Measurements from ENCODE around the gene NDUFB8.
"Not testable (repeated sequence)": the region's sequence is repeated elsewhere in the genome, so short reads cannot be mapped to it uniquely, and the experiment has no call there.

The NDUFB8 gene

DNA sequence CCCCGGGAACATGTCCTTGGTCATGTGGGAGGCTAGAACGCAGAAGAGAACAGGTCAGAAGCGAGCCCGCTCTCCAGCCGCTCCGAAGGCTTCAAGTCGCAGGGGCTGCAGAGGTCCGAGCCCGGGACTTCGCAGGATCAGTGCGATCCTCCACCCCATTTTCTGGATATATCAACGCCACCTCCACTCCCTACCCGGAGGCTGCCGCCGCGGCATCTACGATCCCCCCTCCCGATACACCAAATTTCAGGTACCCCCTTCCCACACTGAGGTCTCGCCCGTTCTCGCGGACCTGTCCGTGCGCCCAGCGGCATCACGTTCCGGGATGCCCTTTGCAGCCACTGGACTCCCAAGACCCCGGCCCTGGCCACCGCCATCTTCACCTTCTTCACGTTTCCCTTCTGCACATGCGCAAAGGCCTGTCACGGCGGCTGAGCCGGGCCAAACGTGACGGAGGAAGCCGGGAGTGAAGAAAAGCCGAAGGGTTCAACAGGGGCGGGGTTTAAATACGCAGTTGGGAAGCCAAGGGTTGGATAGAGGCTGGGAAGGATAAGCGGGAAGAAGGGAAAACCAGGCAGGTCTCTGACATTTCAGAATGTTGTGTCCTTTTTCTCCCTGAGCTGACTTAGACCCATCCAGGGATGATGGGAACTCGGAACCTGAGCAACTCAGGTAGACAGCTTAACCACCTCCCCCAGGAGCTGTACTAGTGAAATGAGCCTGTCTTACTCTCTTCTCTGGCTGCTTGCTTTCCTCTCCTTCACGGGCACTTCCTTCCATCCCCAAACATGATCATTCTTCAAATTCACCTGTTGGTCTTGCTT is at the start of gene NDUFB8:
TSS of gene NDUFB8 (minus strand) at position 397 of the 824 bp plus-strand sequence. CDS start at position 377, 20 bp downstream.
- DNase-seq (ENCODE audit: low spot score) = peak; percentile 87

DNA sequence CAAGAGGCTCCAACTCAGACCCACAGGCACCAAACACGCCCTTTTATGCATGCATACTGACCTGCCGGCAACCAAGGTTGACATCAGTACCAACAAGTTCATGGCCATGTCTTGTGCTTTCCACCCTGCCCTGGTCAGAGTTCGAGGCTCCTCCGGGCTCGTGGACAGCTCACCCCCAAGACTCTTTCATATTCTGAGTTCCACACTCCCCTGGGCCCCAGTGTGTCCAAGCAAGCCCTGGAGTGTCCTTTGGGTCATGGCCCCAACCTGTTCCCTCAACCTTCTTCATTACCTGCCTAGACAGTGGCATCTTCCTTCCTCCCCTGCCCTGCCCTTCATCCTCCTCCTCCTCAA is 46.6 kb upstream of the NDUFB8 start:
- DNase-seq (ENCODE audit: low spot score) = no peak

DNA sequence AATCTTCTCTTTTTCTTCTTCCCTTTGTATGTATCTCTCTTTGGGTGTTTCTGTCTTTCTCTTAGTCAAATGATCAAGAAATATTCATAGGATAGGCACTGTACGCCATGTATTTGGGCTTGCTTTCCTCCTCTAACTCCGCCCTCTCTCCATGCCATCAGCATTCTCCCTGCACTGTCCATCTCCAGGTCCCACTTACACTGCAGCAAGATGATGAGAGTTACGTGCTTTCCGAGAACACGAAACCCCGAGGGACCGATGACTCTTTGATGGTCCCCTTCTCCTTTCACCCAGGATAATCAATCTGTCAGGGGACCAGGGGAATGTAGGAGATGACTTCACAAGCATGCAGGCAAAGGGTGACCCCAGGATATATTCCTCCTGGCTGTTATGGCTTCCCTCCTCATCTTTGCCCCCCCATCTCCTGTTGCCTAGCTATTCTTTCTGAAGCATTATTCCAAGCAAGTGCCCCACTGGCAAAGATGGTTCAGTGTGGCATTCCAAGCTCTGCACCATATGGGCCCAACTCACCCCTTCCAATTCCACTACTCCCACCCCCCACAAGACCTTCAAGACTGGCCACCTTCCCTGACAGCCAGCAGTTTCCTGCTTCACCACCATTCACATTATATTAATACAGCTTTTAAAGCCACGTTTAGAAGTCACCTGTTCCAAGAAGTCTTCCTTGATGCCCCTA is 46.1 kb upstream of the NDUFB8 start:
- DNase-seq (ENCODE audit: low spot score) = no peak

DNA sequence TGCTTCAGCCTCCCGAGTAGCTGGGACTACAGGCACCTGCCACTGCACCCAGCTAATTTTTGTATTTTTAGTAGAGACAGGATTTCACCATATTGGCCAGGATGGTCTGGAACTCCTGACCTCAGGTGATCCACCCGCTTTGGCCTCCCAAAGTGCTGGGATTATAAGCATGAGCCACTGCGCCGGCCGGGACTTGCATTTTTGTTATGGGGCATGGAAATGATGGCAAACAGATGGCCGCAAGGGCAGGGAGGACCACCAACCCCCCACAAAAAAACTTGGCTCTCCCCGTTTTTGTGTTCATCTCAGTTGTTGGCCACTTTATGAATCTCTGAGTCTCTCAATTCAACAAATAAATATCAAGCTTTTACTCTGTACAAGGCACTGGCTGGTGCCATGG is 45.5 kb upstream of the NDUFB8 start:
- not testable (repeated sequence) for DNase-seq (ENCODE audit: low spot score)

DNA sequence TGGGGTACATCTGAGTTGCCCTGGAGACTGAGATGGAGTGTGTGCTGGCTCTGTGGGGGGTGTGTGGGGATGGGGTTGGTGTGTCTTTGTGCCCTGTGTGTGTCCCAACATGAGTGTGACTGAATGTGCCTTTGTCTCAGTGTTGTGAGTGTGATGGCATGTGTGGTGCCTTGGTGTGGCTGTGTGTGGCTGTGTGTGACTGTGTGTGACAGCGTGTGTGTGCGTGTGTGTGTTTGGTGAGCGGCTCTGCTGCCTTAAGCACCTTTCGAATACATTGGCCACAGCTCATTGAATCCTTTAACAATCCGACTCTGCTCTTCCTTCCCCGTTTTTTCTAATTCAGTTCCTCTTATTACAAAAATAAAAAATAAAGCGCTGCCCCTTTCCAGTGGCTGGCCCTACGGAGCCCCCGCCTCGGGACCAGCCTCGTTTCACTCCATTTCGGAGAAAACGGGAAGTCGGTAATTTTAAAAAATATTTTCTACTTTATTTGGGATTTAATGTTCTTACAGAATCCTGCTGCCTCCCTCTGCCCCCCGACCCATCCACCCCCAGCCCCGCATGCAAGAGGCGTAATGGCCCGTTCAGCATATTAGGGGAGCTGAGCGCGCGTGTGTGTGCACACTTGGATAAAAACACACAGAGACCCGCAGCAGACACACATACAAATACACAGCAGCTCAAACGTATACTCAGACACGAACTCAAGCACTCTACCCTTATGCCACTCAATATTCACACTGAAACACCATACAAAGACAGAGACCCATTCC is 41.6 kb upstream of the NDUFB8 start:
- DNase-seq (ENCODE audit: low spot score) = no peak

DNA sequence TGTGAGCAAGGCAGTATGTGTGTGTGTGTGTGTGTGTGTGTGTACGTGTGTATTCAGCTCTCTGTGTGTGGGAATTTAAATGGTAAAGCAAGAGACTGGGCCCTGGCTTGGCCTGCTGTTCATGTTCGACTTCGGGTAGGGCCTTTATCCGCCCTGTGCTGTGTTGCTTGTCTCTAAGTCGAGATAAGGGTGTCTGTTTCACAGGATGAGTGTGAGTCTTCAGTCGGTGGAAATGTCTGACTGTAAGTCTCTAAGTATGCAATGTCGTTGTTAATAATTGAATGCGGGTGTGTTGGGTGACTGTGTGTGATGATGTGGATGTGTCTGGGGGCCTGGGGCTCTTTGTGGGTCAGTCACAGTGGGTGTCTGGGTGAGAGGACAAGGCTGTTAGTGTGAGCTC is 40.8 kb upstream of the NDUFB8 start:
- no peak for DNase-seq (ENCODE audit: low spot score)

DNA sequence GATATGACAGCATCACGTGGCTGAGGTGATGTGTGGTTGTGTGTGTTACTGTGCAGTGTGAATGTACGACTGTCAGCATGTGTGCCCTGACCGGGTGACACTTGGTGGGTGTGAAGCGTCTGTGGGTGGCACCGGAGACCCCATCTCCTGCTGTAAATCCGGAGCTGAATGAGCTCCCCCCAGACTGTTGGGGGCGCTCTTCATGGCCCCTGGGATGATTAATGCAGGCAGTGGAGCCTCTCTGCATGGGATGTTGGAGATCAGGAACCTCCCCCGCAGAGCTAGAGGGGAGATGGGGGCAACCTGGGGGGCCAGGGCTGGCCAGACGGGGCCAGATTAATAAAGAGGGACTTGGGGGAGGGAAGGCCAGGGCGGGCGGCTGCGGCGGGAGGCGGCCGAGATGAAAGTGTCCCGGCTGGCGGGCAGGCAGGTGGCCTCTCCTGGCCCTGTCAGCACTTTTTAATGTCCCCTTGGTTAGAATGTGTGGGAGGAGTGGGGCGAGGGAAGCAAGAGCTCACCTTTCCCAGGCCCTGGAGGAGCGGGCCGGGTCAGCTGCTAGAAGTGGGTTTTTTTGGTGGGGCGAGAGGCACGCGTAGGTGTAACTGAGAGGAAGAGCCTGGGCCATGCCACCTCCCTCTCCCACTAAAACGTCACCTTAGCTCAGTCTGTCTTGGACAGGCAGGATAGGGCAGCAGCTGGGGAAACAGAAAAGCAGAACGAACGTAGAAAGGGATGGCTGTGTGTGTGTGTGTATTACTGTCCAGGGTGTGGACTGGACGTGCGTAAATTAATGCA is 40.2 kb upstream of the NDUFB8 start:
- DNase-seq (ENCODE audit: low spot score) = no peak

DNA sequence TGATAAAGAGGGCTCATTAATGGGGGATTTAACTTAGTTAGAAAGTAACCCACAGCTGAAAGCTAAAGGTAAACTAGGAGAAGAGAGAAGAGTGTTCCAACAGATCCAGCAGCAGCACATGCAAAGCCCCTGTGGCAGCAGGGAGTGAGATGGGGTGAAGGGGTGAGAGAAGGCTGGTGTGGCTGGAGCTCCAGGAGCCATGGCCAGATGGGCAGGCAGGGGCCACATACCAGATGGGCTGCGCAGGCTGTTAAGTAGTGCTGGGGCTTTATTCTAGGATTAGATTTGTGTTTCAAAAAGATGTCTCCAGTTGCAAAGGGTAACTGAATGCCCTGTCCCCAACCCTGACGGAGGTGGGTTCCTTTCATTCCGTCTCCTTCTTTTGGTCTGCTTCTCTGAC is 39.2 kb upstream of the NDUFB8 start:
- no peak for DNase-seq (ENCODE audit: low spot score)

DNA sequence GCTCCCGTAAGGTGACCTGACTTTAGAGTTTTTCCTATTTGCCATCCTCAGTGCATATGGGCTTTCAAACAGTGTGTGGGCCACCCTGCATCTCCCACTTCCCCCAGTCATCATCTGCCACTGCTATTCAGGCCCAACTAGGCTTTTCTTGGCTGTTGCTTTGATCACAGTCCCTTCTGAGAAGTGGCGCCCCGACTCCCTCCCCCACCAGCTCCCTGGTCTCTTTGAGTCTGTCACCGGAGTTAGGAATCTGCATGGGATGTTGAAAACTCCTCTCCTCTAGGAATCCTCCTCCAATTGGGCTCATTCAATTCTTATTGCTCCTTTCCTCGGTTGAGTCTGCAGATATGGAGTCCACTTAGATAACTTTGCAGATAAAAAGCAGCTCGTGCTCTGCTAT is 38.2 kb upstream of the NDUFB8 start:
- DNase-seq (ENCODE audit: low spot score) = no peak

DNA sequence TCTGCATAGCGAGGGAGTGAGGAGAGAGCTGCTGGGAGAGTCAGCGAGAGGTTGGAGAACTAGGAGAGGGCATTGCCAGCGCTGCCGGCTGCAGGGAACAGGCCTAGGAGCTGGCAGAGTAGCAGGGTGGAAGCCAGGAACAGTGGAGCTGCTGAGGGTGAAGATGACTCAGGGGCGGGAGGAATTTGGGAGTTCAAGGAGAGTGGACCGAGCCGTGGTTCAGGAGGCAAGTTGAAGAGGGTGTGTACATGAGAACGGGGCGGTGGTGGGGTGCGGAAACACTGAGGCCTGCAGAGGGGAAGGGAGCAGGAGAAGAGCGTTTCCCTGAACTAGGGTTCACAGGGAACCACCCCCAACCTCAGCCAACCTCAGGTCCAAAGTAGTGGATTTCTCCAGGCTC is 37.6 kb upstream of the NDUFB8 start:
- no peak for DNase-seq (ENCODE audit: low spot score)

DNA sequence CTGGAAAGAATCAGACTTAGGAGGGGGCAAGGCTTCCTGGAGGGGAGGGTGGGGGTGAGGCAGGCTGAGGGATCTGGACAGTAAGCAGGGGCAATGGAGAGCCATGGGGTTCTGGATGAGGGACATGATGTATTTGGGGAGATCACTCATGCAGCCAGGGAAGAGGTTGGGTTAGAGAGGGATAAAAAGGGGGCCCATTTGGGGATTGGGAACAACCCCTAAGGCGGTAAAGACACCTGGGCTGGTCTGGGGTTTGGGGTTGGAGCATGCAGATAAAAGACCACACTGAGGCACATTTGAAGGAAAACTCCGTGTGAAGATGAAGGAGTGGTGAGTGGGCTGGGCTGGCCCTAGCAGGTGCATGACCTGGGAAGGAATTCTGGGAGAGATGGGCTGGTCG is 36.9 kb upstream of the NDUFB8 start:
- DNase-seq (ENCODE audit: low spot score) = no peak

DNA sequence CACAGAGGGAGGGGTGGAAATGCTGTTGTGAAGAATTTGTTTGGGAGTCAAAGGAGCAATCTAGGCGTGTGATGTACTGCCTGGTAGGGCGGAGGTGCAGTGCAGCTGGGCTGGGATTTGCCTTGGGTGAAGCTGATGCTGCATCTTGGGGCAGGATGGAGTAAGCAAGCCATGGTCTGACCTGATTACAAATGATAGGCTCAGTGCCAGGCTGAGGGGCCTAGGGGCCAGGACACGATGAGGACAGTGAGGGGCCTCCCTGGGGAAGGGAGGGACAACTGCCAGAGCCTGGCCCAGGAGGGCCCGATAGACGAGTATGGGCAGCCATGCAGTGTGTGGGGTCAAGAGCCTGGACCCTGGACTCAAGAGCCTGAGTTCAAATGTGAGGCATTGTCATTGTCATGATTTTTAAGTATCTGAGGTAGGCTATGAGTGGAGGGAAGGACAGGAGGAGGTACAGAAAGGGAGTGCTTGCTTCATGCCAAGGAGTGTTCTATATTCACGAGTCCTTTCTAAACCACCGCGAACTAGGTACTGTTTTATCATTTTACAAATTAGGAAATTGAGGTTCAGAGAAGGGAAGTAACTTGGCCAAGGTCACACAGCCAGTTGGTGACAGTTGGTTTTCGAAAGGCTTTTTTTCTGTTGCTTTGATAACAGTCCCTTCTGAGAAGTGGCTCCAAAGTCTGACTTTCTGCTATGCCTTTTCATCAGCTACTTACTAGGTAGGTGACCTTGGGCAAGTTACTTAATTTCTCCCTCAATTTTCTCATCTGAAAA is 35.7 kb upstream of the NDUFB8 start:
- no peak for DNase-seq (ENCODE audit: low spot score)

DNA sequence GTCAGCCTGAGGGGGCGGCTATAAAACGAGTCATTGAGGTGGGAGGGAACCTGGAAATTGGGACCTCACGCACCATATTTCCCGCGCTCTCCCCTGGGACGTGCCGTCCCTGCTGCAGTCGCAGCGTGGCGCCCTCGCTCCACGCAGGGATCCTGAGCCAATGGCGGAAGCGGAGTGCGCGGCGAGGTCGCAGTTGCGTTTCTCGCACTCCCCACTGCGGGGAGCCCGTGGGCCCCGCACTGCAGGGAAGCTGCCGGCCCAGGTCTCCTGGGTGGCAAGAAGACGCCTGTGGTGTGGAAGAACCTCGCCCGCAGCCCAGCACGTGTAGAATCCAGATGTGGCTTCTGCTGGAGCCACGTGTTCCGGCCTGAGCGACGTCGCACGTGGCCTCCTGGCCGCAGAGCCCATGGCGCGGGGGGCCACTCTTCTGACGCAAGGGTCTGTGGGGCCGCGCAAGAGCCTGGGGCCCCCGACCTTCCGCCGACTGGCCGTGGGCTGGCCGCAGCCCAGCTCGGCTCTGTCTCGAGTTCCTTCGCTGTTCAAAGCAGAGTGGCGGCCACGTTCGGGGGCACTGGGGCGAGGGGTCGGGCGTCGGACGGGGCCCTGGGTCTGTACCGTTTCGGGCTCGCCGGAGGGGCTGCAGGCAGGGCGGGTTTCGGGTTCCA is 32.5 kb upstream of the NDUFB8 start:
- peak; percentile 88 for DNase-seq (ENCODE audit: low spot score)

DNA sequence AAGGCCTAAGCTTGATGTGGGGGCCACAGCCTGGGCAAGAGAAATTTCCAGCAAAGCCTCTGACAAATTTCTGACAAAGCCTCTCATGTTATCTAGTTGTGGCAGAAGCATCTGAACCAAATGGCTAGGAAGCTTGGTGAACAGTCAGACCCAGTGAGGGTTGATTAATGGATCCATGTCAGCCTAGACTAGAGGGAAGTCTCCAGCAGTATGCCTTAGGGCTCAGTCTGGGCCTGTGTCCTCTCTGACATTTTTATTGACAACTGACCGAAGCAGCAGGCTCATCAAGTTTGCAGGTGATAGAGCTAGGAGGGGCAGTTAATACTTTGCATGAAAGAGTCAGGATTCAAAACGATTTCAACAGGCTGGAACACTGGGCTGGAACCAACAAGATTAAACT is 31.3 kb upstream of the NDUFB8 start:
- DNase-seq (ENCODE audit: low spot score) = no peak

DNA sequence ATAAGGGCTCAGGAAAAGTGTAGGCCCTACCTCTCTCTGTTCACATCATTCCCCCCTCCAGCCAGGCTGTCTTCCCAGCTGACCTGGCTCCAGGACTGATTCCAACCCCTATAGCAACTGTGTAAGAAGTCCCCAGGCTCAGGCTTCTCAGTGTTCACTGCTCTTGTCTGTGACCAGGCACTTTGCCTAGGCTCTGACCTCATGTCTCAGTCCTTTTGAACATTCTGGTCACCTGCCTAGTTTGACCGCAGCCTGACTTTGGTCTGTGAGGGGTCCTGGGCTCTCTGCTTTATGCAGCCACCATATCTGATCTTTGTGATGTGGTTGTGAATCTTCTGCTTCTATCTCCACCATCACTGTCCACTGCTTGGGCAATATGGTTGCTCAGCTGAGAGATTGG is 30.6 kb upstream of the NDUFB8 start:
- DNase-seq (ENCODE audit: low spot score) = no peak

DNA sequence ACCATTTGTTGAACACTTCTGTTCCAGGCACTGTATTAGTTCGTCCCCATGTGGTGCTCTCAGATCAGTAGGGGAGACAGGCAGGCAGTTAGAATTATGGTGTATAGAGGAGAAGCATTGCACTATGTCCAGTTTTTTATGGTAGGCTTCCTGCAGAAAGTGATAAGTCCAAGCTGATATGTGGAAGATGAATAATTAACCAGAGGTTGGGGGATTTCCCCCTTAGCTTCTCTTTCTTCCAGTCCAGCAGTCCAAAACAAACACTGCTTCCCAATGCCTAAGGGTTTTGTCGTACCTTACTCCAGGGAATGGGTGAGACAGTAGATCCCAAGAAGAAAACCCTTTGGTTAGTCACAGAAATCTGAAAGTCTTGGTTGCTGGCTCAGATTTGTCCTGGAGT is 25.2 kb upstream of the NDUFB8 start:
- DNase-seq (ENCODE audit: low spot score) = peak; percentile 72

DNA sequence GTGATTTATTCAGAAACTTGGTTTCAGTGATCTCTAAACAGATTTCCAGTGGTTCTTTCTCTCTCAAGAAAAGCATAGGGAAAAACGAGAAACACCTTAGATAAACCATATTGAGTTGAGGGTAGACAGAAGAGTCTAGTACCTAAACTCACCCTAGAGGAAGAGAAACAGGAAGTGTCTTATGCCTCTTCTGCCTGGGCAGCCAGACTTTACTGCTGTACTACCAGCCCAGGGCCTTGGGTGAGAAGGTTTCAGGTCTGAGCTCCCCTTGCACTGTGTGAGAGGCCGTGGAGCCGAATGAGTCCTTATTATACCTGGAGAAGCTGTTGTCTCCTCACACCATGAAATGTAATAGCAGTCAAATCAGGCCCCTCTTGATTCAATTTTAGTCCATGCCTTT is 24.3 kb upstream of the NDUFB8 start:
- DNase-seq (ENCODE audit: low spot score) = no peak

DNA sequence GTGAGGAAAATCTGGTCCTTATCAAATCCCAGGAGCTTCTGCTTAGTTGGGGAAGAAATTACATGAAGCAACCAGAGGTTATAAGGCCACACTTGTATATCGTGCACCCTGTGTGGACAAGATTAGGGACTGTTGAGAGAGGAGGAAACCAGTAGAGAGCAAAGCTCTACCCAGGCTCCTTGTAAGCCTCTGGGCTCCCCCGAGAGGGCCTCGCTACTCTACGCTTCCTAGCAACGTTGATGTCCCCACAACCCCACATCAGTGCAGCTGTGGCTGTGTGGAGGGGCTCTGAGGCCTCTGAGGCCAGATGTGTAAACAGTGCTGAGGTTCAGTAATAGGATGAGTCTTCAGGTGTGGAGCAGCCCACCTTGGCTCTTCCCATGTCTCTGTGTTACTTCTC is 22.1 kb upstream of the NDUFB8 start:
- DNase-seq (ENCODE audit: low spot score) = no peak

DNA sequence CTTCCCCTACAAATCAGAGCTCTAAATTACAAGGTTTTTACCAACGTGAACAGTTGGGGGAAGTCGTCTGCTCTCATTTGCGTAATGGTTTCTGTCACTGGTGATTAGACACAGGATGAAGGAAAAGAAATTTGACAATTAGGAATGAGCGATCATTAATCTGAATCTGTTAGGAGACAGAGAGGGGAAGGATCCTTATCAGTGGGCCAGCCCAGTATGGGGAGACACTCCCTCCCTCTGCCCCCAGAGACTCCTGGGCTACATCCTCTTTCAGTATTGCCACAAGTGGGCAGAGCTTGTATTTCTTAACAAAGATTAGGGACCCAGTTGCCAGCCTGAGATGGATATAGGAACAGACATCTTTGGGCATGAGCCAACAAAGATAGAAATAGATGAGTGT is 21.5 kb upstream of the NDUFB8 start:
- DNase-seq (ENCODE audit: low spot score) = no peak

DNA sequence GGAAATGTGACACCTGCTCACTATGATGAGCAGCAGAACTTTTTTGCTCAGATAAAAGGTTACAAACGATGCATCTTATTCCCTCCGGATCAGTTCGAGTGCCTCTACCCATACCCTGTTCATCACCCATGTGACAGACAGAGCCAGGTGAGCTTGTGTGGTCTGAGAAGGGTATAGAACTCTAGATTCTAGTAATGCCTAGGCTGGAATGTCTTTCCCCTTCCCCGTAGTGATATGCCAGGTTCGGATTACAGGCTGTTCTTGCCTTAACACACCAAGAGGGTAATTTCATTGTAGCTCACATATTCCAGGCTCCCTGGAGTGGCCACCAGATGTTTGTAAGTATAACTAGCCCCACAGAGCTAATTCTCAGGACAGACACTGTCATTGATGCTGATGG is 15.3 kb upstream of the NDUFB8 start:
- DNase-seq (ENCODE audit: low spot score) = no peak

DNA sequence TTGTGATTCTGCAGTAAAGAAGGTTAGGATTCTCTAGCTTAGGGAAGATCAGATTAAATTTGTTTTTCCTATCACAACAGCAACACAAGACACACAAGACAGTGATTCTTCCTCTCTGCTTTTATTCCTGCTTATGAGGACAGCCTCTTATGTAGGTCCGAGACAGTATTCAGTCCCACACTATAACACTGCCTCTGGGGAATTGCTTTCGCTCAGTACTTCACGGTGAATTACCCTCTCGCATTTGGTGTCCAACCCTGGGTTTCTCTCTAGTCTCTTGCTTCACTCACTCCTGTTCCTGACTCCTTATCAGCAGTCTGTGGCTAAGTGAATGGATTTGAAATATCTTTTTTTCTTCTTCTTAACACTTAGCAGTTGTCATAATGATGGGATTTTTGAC is 7.8 kb upstream of the NDUFB8 start:
- no peak for DNase-seq (ENCODE audit: low spot score)
